HPDE6-E6E7 (cell line): ENCODE measurements around the gene CCL27.

ENCODE experiments used
- DNase-seq: peaks from one replicate; pipeline ENCODE4 v3.0.0; 2011; ENCODE audit warnings: missing footprints; ENCODE audit errors: extremely low spot score

Gene CCL27, protein sequence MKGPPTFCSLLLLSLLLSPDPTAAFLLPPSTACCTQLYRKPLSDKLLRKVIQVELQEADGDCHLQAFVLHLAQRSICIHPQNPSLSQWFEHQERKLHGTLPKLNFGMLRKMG

DNA sequence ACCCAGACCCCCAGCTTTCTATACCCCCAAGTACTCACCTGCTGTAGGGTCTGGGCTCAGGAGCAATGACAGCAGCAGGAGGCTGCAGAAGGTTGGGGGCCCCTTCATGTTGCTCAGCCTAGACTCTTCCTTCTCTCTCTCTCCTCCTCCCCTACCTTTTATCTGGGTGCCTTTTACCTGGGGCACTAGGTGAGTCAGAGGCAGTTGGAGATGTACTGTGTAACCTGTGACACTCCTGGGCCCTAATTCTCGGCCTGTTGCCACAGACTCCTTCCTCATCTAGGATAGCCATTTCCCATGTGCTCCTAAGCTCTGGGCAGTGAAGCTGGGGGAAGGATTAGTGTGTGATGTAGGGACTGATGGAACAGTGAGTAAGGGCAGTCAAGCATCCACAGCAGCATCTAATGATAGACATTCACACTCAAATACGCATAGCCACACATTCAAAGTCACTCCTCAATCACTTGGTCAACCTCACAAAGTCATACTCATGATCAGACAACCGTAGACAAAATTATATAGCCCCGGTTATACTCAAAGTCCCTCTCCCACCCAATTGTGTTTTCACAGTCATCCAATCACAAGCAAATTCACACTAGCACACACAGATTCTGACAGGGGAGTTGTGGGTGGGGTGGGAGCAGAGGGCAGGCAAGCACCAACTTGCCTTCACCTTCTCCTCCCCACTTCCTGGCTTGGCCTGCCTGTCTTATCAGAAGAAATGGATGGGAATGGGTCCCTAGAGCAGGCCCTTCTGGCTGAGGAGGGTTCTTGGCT lies at the start of gene CCL27:
CCL27 (minus strand) TSS at position 132 of the 777 bp plus-strand sequence; CDS start at position 108, 24 bp downstream.
- DNase-seq, result peak; percentile 53

- no peak for DNase-seq
Measured at GRCh38 chr9:34712140-34712539, 49.7 kb upstream of the CCL27 start.

- DNase-seq, result no peak
Measured at GRCh38 chr9:34710023-34710422, 47.6 kb upstream of the CCL27 start, which contains the start of gene CCL21. CCL21 (minus strand) TSS chr9:34710136; CDS start chr9:34710066, 70 bp downstream.

- no peak for DNase-seq
Measured at GRCh38 chr9:34709196-34709978, 46.9 kb upstream of the CCL27 start.

DNA sequence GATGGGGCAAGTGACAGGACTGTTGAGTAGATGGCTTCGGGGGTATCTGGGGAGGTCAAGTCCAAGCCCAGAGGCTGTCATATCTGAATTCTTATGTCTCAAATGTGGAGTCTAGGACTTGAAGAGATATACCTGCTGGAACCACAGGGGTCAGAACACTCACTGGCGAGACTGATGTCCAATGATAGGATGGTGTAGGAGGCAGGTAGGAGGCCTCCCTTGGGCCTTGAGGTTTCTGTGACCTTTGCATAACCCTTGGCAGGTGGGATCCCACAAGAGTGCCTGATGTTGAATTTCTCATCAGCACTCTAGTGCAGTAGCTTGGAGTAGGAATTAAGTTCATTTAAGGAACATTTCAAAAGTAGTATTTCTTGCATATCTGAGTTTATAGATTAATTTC lies 44.7 kb upstream of the CCL27 start:
- no peak for DNase-seq

GRCh38 chr9:34701769-34702736 lies 39.6 kb upstream of the CCL27 start:
- DNase-seq, result peak; percentile 79

DNA sequence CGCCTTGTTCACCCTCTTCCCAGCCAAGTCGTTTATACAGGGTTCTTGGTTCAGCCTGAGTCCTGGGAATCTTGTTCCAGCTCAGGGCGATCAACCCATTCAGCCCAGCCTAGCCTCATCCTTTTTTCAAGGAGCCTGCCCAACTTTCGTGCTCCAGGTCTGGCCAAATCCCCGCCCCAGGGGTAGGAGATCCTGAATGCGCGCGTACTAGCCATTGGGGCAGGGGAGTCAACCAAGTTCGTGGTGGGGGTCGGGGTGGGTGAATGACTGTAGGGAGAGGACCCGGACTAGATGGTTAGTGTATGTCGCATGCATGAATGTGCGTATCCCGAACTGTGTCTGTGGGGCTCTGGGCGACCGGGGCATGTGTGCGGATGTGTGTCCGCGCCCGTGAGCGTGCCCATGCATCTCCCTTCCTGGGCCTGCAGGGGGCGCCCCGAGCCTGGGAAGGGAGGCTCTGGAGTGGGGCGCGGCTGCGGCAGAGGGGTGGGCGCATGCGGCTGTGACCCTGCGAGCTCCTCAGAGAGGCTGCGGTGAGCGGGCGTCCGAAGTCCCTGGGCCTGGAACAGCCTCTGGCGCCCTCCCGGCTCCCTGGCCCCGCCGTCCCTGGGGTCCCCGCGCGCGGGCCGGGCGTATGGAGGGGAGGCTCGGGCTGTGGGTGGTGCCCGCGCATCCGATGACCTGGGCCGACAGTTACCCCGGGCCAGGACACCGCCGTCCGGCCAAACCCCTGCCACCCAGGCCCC lies 38.7 kb upstream of the CCL27 start:
- peak; percentile 60 for DNase-seq

- no peak for DNase-seq
Measured at GRCh38 chr9:34694811-34695210, 32.4 kb upstream of the CCL27 start.

DNA sequence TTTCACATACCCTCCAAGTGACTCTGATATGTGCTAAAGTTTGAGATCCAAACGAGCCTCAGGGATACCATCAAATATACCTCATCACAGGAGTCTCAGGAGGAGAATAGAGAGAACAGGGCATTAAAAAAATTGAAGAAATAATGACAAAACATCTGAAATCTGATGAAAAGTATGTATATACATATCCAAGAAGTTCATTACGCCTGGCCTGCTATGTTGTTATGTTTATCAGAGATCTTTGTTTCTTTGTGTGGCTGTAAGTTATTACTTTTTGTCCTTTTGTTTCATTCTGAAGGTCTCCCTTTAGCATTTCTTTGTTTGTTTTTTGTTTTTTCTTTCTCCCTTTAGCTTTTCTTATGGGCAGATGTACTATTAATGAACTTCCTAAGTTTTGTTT lies 31.1 kb upstream of the CCL27 start:
- DNase-seq, result no peak

- no peak for DNase-seq
Measured at GRCh38 chr9:34691936-34692315, 29.5 kb upstream of the CCL27 start.

DNA sequence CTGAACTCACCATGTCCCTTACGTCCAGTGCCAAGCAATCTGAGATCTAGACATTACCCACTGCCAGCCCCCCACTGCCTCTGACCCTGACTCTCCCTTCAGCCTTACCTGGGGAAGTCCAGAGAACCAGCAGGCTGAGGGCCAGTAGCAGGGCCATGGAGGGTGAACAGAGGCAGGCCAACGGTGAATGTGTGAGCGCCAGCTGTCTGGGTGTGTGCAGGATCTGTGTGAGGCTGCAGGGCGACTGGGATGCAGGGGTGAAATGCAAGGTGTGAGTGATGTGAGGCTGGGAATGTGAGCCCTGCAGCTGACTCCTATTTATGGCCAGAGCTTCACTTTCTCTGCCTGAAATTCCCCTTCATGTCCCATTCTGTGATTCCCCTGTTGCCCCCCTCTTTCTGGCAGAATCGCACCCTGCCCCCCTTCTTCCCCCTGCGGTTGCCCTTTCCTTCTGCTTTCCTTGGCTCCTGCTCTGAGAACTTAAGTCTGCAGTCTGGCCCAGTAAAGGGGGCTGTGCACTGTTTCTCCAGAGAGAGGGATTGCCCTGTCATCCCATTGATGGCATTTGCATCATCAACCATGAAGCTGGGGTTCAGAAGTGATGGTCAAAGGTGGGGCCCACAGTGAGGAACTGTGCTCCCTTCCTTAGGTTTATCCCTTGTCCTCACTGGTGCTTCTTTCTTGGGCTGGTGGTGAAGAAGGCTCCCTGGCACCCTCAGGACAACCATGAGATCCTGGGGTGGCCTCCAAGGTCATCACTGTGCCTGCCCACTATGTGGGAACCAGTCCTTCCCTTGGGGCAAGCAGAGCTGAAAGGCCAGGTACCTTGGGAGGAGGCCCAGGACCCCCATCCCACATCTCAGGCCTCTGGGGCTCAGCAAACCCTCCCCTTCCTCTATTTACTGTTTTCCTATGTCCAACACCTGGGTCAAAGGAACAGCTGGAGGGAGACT lies 28.8 kb upstream of the CCL27 start, which contains the start of gene CCL19:
CCL19 (minus strand) TSS at position 294 of the 953 bp plus-strand sequence; CDS start at position 157, 137 bp downstream.
- no peak for DNase-seq

- DNase-seq, result no peak
Measured at GRCh38 chr9:34689512-34689911, 27.1 kb upstream of the CCL27 start.

- no peak for DNase-seq
Measured at GRCh38 chr9:34689116-34689470, 26.6 kb upstream of the CCL27 start.

DNA sequence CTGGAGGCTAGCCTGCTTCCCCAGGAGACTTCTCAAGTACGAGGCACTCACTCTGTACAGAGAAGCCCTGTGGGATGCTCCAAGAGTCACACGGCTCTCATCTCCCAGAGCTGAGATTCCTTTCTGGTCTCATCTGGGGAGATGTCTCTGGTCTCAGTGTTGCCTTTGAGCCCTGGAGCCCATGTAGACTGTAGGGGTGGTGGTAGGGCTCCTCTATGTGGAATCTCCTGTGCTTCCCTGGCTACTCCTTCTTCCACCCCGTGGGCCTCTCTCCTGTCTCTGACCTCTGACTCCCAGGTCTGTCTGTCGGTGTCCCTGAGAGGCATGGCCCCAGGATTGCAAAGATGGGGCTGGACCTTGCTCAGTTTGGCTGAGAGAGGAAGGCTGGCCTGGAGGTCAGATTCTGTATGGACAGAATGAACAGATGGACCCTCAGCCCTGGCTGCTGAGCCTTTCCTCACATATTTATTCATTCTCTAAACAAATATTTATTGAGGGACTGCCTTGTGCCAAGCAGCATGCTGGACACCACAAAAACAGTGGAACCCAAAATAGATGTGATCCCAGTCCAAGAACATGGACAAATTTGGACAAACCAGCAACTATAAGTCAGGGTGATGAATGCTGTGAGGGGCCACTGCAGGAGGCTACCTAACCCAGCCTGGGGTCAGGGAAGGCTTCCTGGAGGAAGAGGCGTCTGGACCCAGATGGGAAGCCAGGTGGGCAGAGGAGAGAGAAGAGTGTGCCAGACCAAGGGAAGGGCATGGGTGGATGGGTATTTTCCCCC lies 26.1 kb upstream of the CCL27 start:
- no peak for DNase-seq

GRCh38 chr9:34687276-34688030 lies 25.0 kb upstream of the CCL27 start:
- DNase-seq, result no peak

DNA sequence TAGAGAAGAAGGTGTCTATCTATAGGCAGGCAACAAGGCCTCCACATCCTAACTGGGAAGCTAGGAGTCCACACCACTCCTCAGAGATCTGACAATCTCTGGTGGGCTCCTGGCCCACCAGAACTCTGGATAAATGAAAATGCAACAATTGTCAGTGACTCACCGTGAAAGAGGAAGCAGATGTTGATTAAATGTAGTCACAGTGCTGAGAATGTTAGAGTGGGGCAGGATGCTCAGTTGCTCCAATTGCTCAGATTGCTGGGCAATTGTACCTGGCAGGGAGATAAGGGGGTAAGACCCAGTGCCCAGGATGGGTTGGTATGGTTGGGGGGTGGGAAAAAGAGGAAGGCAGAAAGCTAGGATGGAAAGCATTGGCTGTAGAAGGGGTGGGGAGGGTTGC lies 24.3 kb upstream of the CCL27 start:
- DNase-seq, result no peak

DNA sequence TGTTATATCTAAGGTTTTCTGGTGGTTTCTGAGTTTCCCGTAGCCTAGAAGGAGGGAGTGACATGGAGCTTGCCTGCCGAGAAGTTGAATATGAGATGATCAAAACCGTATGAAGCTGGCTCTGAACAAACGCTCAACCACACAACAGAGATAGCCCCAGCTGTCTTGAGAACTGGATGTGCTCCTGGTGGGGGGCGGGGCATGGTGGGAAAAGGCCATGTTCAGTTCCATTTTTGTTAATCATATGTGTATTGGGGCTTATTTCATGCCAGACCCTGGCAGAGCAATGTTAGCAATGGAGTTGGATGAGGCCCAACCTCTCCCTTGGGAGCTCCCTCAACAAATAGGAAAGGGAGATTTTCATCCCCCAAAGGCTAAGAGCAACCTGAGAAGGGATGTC lies 23.8 kb upstream of the CCL27 start:
- no peak for DNase-seq

DNA sequence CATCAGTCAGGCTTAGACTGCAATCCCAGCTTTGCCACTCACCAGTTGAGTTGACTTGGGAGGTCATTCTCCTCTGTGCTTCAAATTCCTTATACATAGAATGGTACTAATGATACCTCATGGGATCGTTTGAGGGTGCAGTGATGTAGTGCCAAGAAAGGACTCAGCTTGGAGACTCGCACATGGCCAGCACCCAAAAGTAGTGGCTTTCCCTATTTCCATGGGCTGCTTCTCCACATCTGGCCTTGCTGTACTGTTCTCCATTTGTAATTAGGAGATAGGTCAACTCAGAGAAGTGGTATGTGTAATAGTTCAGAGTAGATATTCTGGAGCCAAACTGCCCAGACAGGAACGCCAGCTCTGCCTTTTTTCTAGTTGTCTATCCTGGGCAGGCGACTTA lies 23.1 kb upstream of the CCL27 start:
- DNase-seq, result no peak
